Astrocyte (in vitro differentiated cells and primary cell): ENCODE data around the gene KRT79. TPM values are rescaled to one million over a fixed set of nuclear protein-coding genes. Genes with fewer than 3 reads are reported as not detected.

Experiments used
- DNase-seq: peaks from one replicate; pipeline ENCODE4 v3.0.0-alpha.2; 2010; ENCODE audit warnings: low read depth
- FAIRE-seq: peaks from 2 replicates; lab custom pipeline; 2011; peaks lifted over from hg19 to GRCh38; lab: Jason Lieb, UNC
- H2AFZ ChIP-seq: 2 replicates; pipeline ENCODE4 v1.6.0; 2012; ENCODE audit warnings: low read depth, low read length, inconsistent platforms
- H3K27ac ChIP-seq: 2 replicates; pipeline ENCODE4 v1.5.1; 2011; ENCODE audit warnings: low read depth, low read length, inconsistent platforms
- H3K27me3 ChIP-seq: 2 replicates; pipeline ENCODE4 v1.6.0; 2011; ENCODE audit warnings: low read length, inconsistent platforms; ENCODE audit not compliant: insufficient read depth
- H3K36me3 ChIP-seq: 2 replicates; pipeline ENCODE4 v1.5.1; 2011; ENCODE audit warnings: low read length, inconsistent platforms; ENCODE audit not compliant: insufficient read depth
- H3K4me1 ChIP-seq: 2 replicates; pipeline ENCODE4 v1.5.1; 2011; ENCODE audit warnings: low read length, inconsistent platforms; ENCODE audit not compliant: insufficient read depth
- H3K4me2 ChIP-seq: 2 replicates; pipeline ENCODE4 v1.6.0; 2012; ENCODE audit warnings: low read length, inconsistent platforms
- H3K4me3 ChIP-seq: 2 replicates; pipeline ENCODE4 v1.5.1; 2011; ENCODE audit warnings: low read depth, mild to moderate bottlenecking, low read length, inconsistent platforms; ENCODE audit not compliant: insufficient read depth
- H3K79me2 ChIP-seq: 2 replicates; pipeline ENCODE4 v1.6.0; 2012; ENCODE audit warnings: mild to moderate bottlenecking, low read length, inconsistent platforms; ENCODE audit not compliant: insufficient read depth
- H3K9ac ChIP-seq: 2 replicates; pipeline ENCODE4 v1.6.0; 2012; ENCODE audit warnings: mild to moderate bottlenecking, low read length, inconsistent platforms
- H3K9me3 ChIP-seq: 2 replicates; pipeline ENCODE4 v1.5.1; 2012; ENCODE audit warnings: low read depth, mild to moderate bottlenecking, low read length, inconsistent platforms; ENCODE audit not compliant: insufficient read depth
- H4K20me1 ChIP-seq: 2 replicates; pipeline ENCODE4 v1.6.0; 2012; ENCODE audit warnings: low read length, inconsistent platforms; ENCODE audit not compliant: insufficient read depth
- H3K27ac Mint-ChIP-seq: one replicate; pipeline ENCODE4 v1.8.0; 2021; ENCODE audit warnings: mild to moderate bottlenecking, mixed read lengths; ENCODE audit not compliant: unreplicated experiment
- H3K27me3 Mint-ChIP-seq: one replicate; pipeline ENCODE4 v1.8.0; 2021; ENCODE audit warnings: low read depth, mixed read lengths; ENCODE audit not compliant: unreplicated experiment
- H3K36me3 Mint-ChIP-seq: one replicate; pipeline ENCODE4 v1.8.0; 2021; ENCODE audit warnings: low read depth, mixed read lengths; ENCODE audit not compliant: unreplicated experiment
- H3K4me1 Mint-ChIP-seq: one replicate; pipeline ENCODE4 v1.8.0; 2021; ENCODE audit warnings: low read depth, mixed read lengths; ENCODE audit not compliant: unreplicated experiment
- H3K4me3 Mint-ChIP-seq: one replicate; pipeline ENCODE4 v1.8.0; 2021; ENCODE audit warnings: mild to moderate bottlenecking, moderate library complexity, mixed read lengths; ENCODE audit not compliant: unreplicated experiment
- H3K9me3 Mint-ChIP-seq: one replicate; pipeline ENCODE4 v1.8.0; 2021; ENCODE audit warnings: mild to moderate bottlenecking, mixed read lengths; ENCODE audit not compliant: unreplicated experiment
- EZH2 ChIP-seq: IDR thresholded peaks from 2 replicates; pipeline ENCODE4 v1.6.1; 2012; ENCODE audit warnings: mild to moderate bottlenecking, low read length, inconsistent platforms; ENCODE audit not compliant: insufficient read depth
- total RNA-seq: library from RNA; stranded (reverse); gene quantifications from 2 replicates; pipeline ENCODE4 v1.2.1, GENCODE V29; 2021
- TF ChIP-seq, protein P1 (sequence below): IDR thresholded peaks from 2 replicates; pipeline ENCODE4 v1.5.1; 2011; ENCODE audit warnings: low read depth, mild to moderate bottlenecking, inconsistent platforms, low read length, moderate library complexity; ENCODE audit not compliant: insufficient read depth

The KRT79 gene
- total RNA-seq, 1 donor from 2014 or later, result 0.50 TPM

DNA sequence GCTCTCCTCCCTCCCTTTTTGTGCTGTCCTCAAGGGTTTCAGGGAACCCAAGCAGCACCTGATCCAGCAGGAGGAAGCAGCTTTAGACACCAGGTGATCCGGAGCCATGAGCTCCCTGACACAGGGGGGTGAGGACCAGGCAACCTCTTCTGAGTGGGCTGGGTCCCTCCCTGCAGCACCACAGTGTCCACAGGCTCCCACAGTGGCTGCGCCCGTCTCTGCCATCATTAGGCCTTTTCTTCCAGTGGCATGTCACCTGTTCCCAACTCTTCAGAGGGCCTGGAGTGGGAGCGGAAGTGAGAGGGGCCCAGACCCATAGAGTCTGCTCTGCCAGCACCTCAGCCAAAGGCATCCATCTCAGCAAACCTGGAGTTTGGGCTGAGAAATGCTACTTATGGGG lies 56.5 kb downstream of the KRT79 start:
- no peaks in the 10 kb centered on the region for H3K36me3 Mint-ChIP-seq
- no peak overlapping the region for H3K27ac Mint-ChIP-seq
- H3K79me2 ChIP-seq, result no peaks in the 10 kb centered on the region
- no peaks in the 10 kb centered on the region for H3K4me1 Mint-ChIP-seq
- H3K4me3 ChIP-seq, result no peak overlapping the region
- no peak overlapping the region for H3K4me2 ChIP-seq
- DNase-seq, result no peak
- no peak overlapping the region for H3K9ac ChIP-seq
- H3K36me3 ChIP-seq, result no peaks in the 10 kb centered on the region
- no peaks in the 10 kb centered on the region for H3K9me3 ChIP-seq
- TF ChIP-seq, protein P1, sequence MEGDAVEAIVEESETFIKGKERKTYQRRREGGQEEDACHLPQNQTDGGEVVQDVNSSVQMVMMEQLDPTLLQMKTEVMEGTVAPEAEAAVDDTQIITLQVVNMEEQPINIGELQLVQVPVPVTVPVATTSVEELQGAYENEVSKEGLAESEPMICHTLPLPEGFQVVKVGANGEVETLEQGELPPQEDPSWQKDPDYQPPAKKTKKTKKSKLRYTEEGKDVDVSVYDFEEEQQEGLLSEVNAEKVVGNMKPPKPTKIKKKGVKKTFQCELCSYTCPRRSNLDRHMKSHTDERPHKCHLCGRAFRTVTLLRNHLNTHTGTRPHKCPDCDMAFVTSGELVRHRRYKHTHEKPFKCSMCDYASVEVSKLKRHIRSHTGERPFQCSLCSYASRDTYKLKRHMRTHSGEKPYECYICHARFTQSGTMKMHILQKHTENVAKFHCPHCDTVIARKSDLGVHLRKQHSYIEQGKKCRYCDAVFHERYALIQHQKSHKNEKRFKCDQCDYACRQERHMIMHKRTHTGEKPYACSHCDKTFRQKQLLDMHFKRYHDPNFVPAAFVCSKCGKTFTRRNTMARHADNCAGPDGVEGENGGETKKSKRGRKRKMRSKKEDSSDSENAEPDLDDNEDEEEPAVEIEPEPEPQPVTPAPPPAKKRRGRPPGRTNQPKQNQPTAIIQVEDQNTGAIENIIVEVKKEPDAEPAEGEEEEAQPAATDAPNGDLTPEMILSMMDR, result no peak
- no peak for TF ChIP-seq EZH2
- peaks cover 2% of the 10 kb centered on the region for H3K9me3 Mint-ChIP-seq
- FAIRE-seq, result no peak
- peaks cover 42% of the 10 kb centered on the region for H3K27me3 ChIP-seq
- H3K4me1 ChIP-seq, result no peaks in the 10 kb centered on the region
- no peak overlapping the region for H3K27ac ChIP-seq
- H3K4me3 Mint-ChIP-seq, result no peak overlapping the region
- peaks cover 73% of the 10 kb centered on the region for H3K27me3 Mint-ChIP-seq
- no peak overlapping the region for H2AFZ ChIP-seq
- H4K20me1 ChIP-seq, result no peaks in the 10 kb centered on the region

DNA sequence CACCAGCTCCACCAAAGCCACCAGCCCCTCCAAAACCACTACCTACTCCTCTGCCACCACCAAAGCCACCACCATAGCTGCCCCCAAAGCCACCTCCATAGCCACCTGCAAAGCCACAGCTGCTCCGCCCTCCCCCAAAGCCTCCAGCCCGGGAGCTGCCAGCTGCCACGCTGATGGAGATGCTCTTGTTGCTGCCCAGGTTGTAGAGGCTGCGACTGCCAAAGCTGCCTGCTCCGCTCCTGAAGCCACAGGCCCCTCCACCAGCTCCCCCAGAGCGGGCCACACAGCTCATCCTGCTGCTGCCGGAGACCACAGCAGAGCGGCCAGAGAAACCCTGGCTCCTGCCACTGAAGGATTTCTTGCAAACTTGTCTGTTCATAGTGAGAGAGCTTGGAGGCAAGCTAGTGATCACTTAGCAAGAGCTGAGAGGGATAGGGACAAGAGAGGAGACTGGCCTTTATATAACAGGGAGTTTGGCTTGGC lies 57.2 kb downstream of the KRT79 start, which contains the start of gene KRT76:
Gene KRT76 (minus strand): TSS at position 433 of the 483 bp plus-strand sequence. CDS start 54 bp downstream, at position 379.
- Histone ChIP-seq H3K27ac (no peak within 1 kb of the TSS), H3K36me3 (no peaks in the 10 kb centered on the region), H3K4me3 (no peak within 1 kb of the TSS), H3K4me2 (no peak within 1 kb of the TSS), H3K79me2 (no peaks in the 10 kb centered on the region), H4K20me1 (no peaks in the 10 kb centered on the region), H3K4me1 (no peaks in the 10 kb centered on the region), H3K9ac (no peak within 1 kb of the TSS), H2AFZ (no peak within 1 kb of the TSS), H3K9me3 (no peaks in the 10 kb centered on the region), H3K27me3 (peaks cover 42% of the 10 kb centered on the region)
- FAIRE-seq (no peak), DNase-seq (no peak)
- Mint-ChIP-seq H3K27me3 (peaks cover 74% of the 10 kb centered on the region), H3K9me3 (peaks cover 2% of the 10 kb centered on the region), H3K4me3 (no peak within 1 kb of the TSS), H3K36me3 (no peaks in the 10 kb centered on the region), H3K4me1 (no peaks in the 10 kb centered on the region), H3K27ac (no peak within 1 kb of the TSS)
- TF ChIP-seq, protein P1, result no peak
- TF ChIP-seq EZH2, result no peak

DNA sequence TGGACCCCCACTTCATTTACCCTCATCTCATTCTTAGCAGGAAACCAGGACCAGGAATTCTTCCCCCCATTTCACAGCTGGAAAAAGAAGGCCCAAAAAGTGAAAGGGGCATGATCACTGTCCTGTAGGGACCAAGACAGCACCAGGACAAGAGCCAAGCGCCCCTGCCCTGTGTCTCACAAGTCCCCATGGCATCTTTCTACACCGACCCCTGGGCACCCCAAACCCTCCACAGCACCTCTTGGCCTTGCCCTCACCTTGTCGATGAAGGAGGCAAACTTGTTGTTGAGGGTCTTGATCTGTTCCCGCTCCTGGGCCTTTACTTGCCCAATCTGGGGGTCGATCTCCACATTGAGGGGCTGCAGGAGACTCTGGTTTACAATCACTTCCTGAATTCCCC lies 57.7 kb downstream of the KRT79 start:
- H3K36me3 ChIP-seq, result no peaks in the 10 kb centered on the region
- H3K4me1 Mint-ChIP-seq, result no peaks in the 10 kb centered on the region
- H3K4me3 Mint-ChIP-seq, result no peak overlapping the region
- H3K9me3 Mint-ChIP-seq, result peaks cover 4% of the 10 kb centered on the region
- H3K27me3 Mint-ChIP-seq, result peaks cover 69% of the 10 kb centered on the region
- H3K27ac Mint-ChIP-seq, result no peak overlapping the region
- peaks cover 38% of the 10 kb centered on the region for H3K27me3 ChIP-seq
- H3K27ac ChIP-seq, result no peak overlapping the region
- TF ChIP-seq, protein P1, result no peak
- TF ChIP-seq EZH2, result no peak
- H3K9me3 ChIP-seq, result no peaks in the 10 kb centered on the region
- H4K20me1 ChIP-seq, result no peaks in the 10 kb centered on the region
- no peaks in the 10 kb centered on the region for H3K4me1 ChIP-seq
- no peak overlapping the region for H3K9ac ChIP-seq
- no peak overlapping the region for H3K4me3 ChIP-seq
- H3K4me2 ChIP-seq, result no peak overlapping the region
- H3K79me2 ChIP-seq, result no peaks in the 10 kb centered on the region
- DNase-seq (no peak), FAIRE-seq (no peak)
- H2AFZ ChIP-seq, result no peak overlapping the region
- H3K36me3 Mint-ChIP-seq, result no peaks in the 10 kb centered on the region
